MM.1S (cell line): Measurements from ENCODE around the gene ZMIZ1.

Source experiments
- DNase-seq: peaks from one replicate; pipeline ENCODE4 v3.0.0-alpha.2; 2015
- H2AFZ ChIP-seq: fragments of 300-600 bp; sonication (generic); 2 replicates; pipeline ENCODE4 v1.6.0; 2016; ENCODE audit warnings: antibody characterized with exemption, low read length
- H3F3A ChIP-seq: fragments of 300-600 bp; sonication (generic); 2 replicates; pipeline ENCODE4 v1.6.1; 2016; ENCODE audit warnings: mild to moderate bottlenecking, antibody characterized with exemption, low read length, moderate library complexity, mixed read lengths; ENCODE audit not compliant: insufficient read depth
- H3K27ac ChIP-seq: fragments of 300-600 bp; sonication (generic); 2 replicates; pipeline ENCODE4 v1.5.1; 2016; ENCODE audit warnings: mild to moderate bottlenecking, low read length
- H3K27me3 ChIP-seq: fragments of 300-600 bp; sonication (generic); replicated peaks from 2 replicates; pipeline ENCODE4 v1.6.0; 2016; ENCODE audit warnings: low read length; ENCODE audit not compliant: insufficient read depth
- H3K36me3 ChIP-seq: fragments of 300-600 bp; sonication (generic); replicated peaks from 2 replicates; pipeline ENCODE4 v1.6.1; 2016; ENCODE audit warnings: mild to moderate bottlenecking, low read length, mixed read lengths; ENCODE audit not compliant: insufficient read depth
- H3K4me1 ChIP-seq: fragments of 300-600 bp; sonication (generic); 2 replicates; pipeline ENCODE4 v1.6.1; 2016; ENCODE audit warnings: low read length, mixed read lengths
- H3K4me2 ChIP-seq: fragments of 300-600 bp; sonication (generic); 2 replicates; pipeline ENCODE4 v1.6.0; 2016; ENCODE audit warnings: low read depth, low read length
- H3K4me3 ChIP-seq: fragments of 300-600 bp; sonication (generic); 2 replicates; pipeline ENCODE4 v1.5.1; 2016; ENCODE audit warnings: low read length, mixed read lengths
- H3K79me2 ChIP-seq: fragments of 300-600 bp; sonication (generic); 2 replicates; pipeline ENCODE4 v1.6.1; 2016; ENCODE audit warnings: mixed run types, low read length, mixed read lengths
- H3K9ac ChIP-seq: fragments of 300-600 bp; sonication (generic); 2 replicates; pipeline ENCODE4 v1.6.1; 2016; ENCODE audit warnings: low read length, mixed read lengths
- H3K9me2 ChIP-seq: fragments of 300-600 bp; sonication (generic); replicated peaks from 2 replicates; pipeline ENCODE4 v1.6.1; 2016; ENCODE audit warnings: mild to moderate bottlenecking, low read length, mixed read lengths; ENCODE audit not compliant: insufficient read depth
- H3K9me3 ChIP-seq: fragments of 300-600 bp; sonication (generic); replicated peaks from 2 replicates; pipeline ENCODE4 v1.6.1; 2016; ENCODE audit warnings: mild to moderate bottlenecking, low read length, mixed read lengths; ENCODE audit not compliant: insufficient read depth
- H4K20me1 ChIP-seq: fragments of 300-600 bp; sonication (generic); 2 replicates; pipeline ENCODE4 v1.6.1; 2016; ENCODE audit warnings: mild to moderate bottlenecking, low read length, moderate library complexity, mixed read lengths; ENCODE audit not compliant: insufficient read depth
- EZH2 ChIP-seq: fragments of 300-600 bp; sonication (generic); optimal IDR thresholded peaks from 2 replicates; pipeline ENCODE3; 2017; ENCODE audit warnings: low read depth, mild to moderate bottlenecking, antibody characterized with exemption, low read length, mixed read lengths
- EZH2phosphoT487 ChIP-seq: fragments of 300-600 bp; sonication (generic); IDR thresholded peaks from 2 replicates; pipeline ENCODE4 v1.6.1; 2018; ENCODE audit warnings: antibody characterized with exemption, low read length
- TF ChIP-seq, protein P1 (sequence below): fragments of 300-600 bp; sonication (generic); IDR thresholded peaks from 2 replicates; pipeline ENCODE4 v1.5.1; 2016; ENCODE audit warnings: antibody characterized with exemption, low read length, mixed read lengths

The ZMIZ1 gene

DNA sequence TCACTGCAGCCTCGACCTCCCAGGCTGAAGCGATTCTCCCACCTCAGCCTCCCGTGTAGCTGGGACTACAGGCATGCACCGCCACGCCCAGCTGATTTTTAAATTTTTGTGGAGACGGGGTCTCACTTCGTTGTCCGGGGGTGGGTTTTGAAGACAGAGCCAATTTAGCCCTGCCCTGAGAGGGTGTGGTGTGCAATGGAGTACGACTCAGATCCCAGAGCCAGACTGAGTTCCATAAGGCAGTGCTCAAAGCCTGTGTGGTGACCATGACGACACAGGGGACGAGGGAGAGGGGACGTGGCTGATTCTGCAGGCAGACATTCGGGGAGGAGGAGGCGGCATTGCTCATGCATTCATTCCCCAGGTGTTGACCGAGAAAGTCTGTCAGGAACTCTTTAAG is 72.1 kb downstream of the ZMIZ1 start:
- no peaks in the 10 kb centered on the region for H3F3A ChIP-seq
- no peaks in the 10 kb centered on the region for H3K9me2 ChIP-seq
- peaks cover 22% of the 10 kb centered on the region for H3K4me1 ChIP-seq
- H3K4me3 ChIP-seq: no peak overlapping the region
- TF ChIP-seq EZH2 (no peak), EZH2phosphoT487 (no peak)
- TF ChIP-seq, protein P1, sequence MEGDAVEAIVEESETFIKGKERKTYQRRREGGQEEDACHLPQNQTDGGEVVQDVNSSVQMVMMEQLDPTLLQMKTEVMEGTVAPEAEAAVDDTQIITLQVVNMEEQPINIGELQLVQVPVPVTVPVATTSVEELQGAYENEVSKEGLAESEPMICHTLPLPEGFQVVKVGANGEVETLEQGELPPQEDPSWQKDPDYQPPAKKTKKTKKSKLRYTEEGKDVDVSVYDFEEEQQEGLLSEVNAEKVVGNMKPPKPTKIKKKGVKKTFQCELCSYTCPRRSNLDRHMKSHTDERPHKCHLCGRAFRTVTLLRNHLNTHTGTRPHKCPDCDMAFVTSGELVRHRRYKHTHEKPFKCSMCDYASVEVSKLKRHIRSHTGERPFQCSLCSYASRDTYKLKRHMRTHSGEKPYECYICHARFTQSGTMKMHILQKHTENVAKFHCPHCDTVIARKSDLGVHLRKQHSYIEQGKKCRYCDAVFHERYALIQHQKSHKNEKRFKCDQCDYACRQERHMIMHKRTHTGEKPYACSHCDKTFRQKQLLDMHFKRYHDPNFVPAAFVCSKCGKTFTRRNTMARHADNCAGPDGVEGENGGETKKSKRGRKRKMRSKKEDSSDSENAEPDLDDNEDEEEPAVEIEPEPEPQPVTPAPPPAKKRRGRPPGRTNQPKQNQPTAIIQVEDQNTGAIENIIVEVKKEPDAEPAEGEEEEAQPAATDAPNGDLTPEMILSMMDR: no peak
- no peak for DNase-seq
- no peaks in the 10 kb centered on the region for H3K36me3 ChIP-seq
- 0 out of 2 replicates have a peak, but pooled peaks cover 4% of the 10 kb centered on the region for H3K79me2 ChIP-seq
- no peak overlapping the region for H3K9ac ChIP-seq
- H3K27ac ChIP-seq: no peak overlapping the region
- H3K27me3 ChIP-seq: no peaks in the 10 kb centered on the region
- no peak overlapping the region for H2AFZ ChIP-seq
- no peaks in the 10 kb centered on the region for H3K9me3 ChIP-seq
- no peak overlapping the region for H3K4me2 ChIP-seq
- H4K20me1 ChIP-seq: no peaks in the 10 kb centered on the region

DNA sequence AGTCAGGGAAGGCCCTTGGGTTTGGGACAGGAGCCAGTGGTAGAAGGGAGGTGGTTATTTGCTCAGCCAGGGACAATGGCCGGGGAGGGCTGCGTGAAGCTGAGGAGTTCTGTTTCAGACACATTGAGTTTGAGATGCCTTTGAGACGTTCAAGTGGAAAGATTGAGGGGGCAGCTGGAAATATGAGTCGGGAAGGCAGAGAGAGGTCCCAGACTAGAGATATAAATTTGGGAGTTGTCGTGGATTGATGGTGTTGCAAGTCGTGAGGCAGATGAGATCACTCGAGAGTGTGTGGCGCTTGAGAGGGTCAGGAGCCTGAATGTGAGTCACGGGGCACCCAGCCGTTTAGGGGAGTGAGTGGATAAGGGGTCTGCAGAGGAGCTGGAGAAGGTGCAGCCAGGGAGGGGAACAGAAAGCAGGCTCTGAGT is 73.3 kb downstream of the ZMIZ1 start:
- Histone ChIP-seq H3K27me3 (no peaks in the 10 kb centered on the region), H2AFZ (no peak overlapping the region), H4K20me1 (no peaks in the 10 kb centered on the region), H3K9me2 (no peaks in the 10 kb centered on the region), H3K4me1 (peaks cover 12% of the 10 kb centered on the region), H3K36me3 (no peaks in the 10 kb centered on the region), H3K9me3 (no peaks in the 10 kb centered on the region), H3K4me3 (no peak overlapping the region), H3K79me2 (0 out of 2 replicates have a peak, but pooled peaks cover 3% of the 10 kb centered on the region), H3K4me2 (no peak overlapping the region), H3F3A (no peaks in the 10 kb centered on the region), H3K27ac (no peak overlapping the region), H3K9ac (no peak overlapping the region)
- DNase-seq: no peak
- TF ChIP-seq EZH2: no peak
- TF ChIP-seq, protein P1: no peak
- TF ChIP-seq EZH2phosphoT487: no peak

DNA sequence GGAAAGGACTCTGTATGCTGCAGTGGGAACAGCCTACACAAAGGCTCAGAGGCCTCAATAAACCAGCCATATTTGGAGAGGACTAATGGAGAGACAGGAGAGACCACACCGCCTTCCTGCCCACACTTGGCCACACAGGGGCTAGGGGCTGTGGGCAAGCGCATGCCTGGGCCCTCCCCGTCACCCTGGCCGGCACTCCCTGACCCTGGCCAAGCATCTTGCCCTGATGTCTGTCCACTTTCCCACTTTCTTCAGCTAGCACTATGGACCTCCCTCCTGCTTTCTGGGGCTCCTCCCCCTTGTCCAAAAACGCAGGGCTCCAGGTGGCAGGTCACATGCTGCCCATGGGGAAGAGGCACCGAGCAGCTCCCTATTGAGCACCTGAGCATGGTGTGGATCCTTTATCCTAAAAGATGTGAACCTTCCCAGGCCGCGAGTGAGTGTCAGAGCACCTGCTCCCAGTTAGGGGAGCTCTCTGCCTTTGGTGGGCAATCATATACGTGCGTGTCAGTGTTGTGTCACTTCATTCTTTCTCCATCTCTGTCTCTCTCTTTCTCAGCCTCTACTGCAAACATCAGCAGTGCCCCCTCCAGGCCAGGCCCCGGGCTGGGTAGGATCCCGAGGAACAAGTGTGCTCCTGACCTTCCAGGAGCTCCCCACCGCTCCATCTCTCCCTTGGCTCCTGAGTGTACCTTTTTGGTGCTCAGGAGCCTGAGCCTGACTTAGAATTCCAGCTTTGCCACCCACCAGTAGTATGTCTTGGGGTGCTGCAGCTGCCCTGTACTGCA is 74.0 kb downstream of the ZMIZ1 start:
- no peak for DNase-seq
- Histone ChIP-seq H3K4me3 (no peak overlapping the region), H3K79me2 (no peaks in the 10 kb centered on the region), H3K9me2 (no peaks in the 10 kb centered on the region), H3K9me3 (no peaks in the 10 kb centered on the region), H3K27me3 (no peaks in the 10 kb centered on the region), H3K4me2 (no peak overlapping the region), H3K4me1 (peaks cover 7% of the 10 kb centered on the region), H3K27ac (no peak overlapping the region), H3K9ac (no peak overlapping the region), H3K36me3 (no peaks in the 10 kb centered on the region), H4K20me1 (no peaks in the 10 kb centered on the region), H3F3A (no peaks in the 10 kb centered on the region), H2AFZ (no peak overlapping the region)
- TF ChIP-seq, protein P1: no peak
- no peak for TF ChIP-seq EZH2
- TF ChIP-seq EZH2phosphoT487: no peak
